ENCODE measurements around the gene MBNL1.

DNA sequence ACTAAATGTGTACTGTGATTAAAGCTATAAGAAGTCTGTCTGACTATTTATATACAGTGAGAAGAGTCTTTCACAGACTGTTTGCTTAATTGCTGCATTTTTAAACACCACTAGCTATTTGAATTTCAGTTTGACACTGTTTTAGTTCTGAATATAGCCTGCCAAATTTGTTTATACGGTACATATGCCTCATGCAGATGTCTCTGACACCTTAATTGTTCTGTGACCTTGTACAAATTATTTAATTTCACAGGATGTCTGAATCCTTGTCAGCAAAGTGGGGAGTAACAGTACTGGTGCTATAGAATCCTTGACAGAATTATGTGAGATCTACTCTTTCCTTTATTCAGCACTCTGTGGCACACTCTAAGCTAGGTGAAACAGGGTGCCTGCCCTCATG lies 125.5 kb downstream of the MBNL1 start:
- TF ChIP-seq, protein P1, sequence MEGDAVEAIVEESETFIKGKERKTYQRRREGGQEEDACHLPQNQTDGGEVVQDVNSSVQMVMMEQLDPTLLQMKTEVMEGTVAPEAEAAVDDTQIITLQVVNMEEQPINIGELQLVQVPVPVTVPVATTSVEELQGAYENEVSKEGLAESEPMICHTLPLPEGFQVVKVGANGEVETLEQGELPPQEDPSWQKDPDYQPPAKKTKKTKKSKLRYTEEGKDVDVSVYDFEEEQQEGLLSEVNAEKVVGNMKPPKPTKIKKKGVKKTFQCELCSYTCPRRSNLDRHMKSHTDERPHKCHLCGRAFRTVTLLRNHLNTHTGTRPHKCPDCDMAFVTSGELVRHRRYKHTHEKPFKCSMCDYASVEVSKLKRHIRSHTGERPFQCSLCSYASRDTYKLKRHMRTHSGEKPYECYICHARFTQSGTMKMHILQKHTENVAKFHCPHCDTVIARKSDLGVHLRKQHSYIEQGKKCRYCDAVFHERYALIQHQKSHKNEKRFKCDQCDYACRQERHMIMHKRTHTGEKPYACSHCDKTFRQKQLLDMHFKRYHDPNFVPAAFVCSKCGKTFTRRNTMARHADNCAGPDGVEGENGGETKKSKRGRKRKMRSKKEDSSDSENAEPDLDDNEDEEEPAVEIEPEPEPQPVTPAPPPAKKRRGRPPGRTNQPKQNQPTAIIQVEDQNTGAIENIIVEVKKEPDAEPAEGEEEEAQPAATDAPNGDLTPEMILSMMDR (IDR thresholded peaks at IDR 0.05; ENCODE audit: low read depth, low read length, missing input control) = no peak
- no peak for TF ChIP-seq RXRA (IDR thresholded peaks at IDR 0.05)
- TF ChIP-seq JUND (IDR thresholded peaks at IDR 0.05) = no peak
- TF ChIP-seq SP1 (IDR thresholded peaks at IDR 0.05) = no peak
- no peak for TF ChIP-seq RAD21 (IDR thresholded peaks at IDR 0.05)
- TF ChIP-seq FOXA1 (IDR thresholded peaks at IDR 0.05) = no peak
- TF ChIP-seq, protein P2, sequence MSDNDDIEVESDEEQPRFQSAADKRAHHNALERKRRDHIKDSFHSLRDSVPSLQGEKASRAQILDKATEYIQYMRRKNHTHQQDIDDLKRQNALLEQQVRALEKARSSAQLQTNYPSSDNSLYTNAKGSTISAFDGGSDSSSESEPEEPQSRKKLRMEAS (IDR thresholded peaks at IDR 0.05) = no peak
- TF ChIP-seq, protein P3, sequence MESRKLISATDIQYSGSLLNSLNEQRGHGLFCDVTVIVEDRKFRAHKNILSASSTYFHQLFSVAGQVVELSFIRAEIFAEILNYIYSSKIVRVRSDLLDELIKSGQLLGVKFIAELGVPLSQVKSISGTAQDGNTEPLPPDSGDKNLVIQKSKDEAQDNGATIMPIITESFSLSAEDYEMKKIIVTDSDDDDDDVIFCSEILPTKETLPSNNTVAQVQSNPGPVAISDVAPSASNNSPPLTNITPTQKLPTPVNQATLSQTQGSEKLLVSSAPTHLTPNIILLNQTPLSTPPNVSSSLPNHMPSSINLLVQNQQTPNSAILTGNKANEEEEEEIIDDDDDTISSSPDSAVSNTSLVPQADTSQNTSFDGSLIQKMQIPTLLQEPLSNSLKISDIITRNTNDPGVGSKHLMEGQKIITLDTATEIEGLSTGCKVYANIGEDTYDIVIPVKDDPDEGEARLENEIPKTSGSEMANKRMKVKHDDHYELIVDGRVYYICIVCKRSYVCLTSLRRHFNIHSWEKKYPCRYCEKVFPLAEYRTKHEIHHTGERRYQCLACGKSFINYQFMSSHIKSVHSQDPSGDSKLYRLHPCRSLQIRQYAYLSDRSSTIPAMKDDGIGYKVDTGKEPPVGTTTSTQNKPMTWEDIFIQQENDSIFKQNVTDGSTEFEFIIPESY (IDR thresholded peaks at IDR 0.05) = no peak

Data from liver (tissue), 3 donors.